Measurements from ENCODE around the gene TXNDC15. TPM values are rescaled to one million over a fixed set of nuclear protein-coding genes. Genes with fewer than 3 reads are reported as not detected.

TXNDC15 gene
- total and polyA plus RNA-seq, 12 donors, result 56.4 to 267 (median 101) TPM

DNA sequence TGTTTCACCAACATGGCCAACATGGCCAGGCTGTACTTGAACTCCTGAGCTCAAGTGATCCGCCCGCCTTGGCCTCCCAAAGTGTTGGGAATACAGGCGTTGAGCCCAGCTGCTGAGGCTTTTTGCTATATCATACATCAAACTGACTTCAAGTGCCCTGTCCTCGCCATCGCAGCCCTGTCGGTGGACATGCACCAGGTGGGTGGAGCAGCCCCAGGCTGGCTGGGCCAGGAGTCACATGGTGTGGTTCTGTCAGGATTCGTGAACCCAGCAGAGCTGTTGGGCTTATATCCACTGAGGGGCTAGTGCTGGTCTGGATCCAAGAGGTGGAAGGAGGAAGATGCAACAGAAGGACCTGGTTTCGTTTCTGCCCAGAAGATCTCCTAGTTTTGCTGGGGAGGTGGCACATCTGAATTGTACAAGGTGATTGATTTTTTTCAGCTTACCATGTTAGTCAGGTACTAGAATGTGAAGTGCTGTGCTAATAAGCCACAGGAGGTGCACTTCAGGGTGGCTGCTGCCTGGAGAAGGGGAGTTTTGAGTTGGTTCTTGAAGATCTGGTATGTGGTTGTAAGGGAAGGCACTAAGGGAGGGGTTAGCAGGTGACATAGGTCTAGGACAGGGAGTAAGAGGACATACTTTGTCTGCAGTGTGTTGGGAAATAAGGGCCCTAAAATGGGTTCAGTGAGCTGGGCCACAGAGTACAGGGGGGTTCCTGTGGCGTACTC, 46.8 kb downstream of the TXNDC15 start:
- Histone ChIP-seq H3K27ac (no peak overlapping the region), H3K4me1 (replicated peaks in 1 of 2) (no peaks in the 10 kb centered on the region), H3K9me3 (replicated peaks in 1 of 3) (no peaks in the 10 kb centered on the region), H3K27me3 (no peaks in the 10 kb centered on the region), H3K4me3 (no peak overlapping the region), H3K36me3 (replicated peaks in 1 of 2) (peaks cover 0 to 9% of the 10 kb centered on the region in 2 donors)
- 93 to 100% (median 95%) methylated on average over 5 to 9 of the region's 9 CpGs for WGBS, 4 donors
- no peak for DNase-seq
- intact Hi-C loops (cut with DNase I), result no loop called here
- TF ChIP-seq CTCF (IDR thresholded peaks at IDR 0.05) (no peak), POLR2A (IDR thresholded peaks at IDR 0.05) (no peak)

DNA sequence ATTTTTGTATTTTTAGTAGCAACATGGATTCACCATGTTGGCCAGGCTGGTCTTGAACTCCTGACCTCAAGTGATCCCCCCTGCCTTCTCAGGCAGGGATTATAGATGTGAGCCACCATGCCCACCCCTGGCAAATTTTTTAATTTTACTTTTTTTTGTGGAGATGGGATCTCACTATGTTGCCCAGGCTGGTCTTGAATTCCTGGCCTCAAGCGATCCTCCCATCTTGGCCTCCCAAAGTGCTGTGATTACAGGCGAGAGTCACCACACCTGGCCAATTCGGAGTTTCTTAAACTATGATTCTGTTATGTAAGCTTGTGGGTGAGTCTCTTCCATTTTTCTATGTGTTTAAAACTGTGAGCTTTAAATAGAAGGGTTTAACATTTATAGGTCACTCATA, 58.3 kb downstream of the TXNDC15 start:
- no peak overlapping the region for H3K4me3 ChIP-seq
- no peak overlapping the region for H3K27ac ChIP-seq
- WGBS, 4 donors, result 98 to 99% (median 98%) methylated on average over 3 of the region's 3 CpGs
- TF ChIP-seq CTCF (IDR thresholded peaks at IDR 0.05) (no peak), POLR2A (IDR thresholded peaks at IDR 0.05) (no peak)
- DNase-seq, result no peak
- H3K9me3 ChIP-seq (replicated peaks in 1 of 3), result no peaks in the 10 kb centered on the region
- no peaks in the 10 kb centered on the region for H3K36me3 ChIP-seq (replicated peaks in 1 of 2)
- no peaks in the 10 kb centered on the region for H3K27me3 ChIP-seq
- no peaks in the 10 kb centered on the region for H3K4me1 ChIP-seq (replicated peaks in 1 of 2)
- intact Hi-C loops (cut with DNase I), result no loop called here

- H3K4me3 ChIP-seq, result no peak overlapping the region
- H3K4me1 ChIP-seq (replicated peaks in 1 of 2), result no peaks in the 10 kb centered on the region
- WGBS, 4 donors, result 94 to 98% (median 95%) methylated on average over 5 of the region's 5 CpGs
Measured at GRCh38 chr5:134934202-134934601, 60.0 kb downstream of the TXNDC15 start.

More at GRCh38 chr5:134934202-134934601, 60.0 kb downstream of the TXNDC15 start:
- TF ChIP-seq CTCF (IDR thresholded peaks at IDR 0.05) (no peak), POLR2A (IDR thresholded peaks at IDR 0.05) (no peak)
- Histone ChIP-seq H3K9me3 (replicated peaks in 1 of 3) (no peaks in the 10 kb centered on the region), H3K36me3 (replicated peaks in 1 of 2) (no peaks in the 10 kb centered on the region), H3K27ac (no peak overlapping the region), H3K27me3 (no peaks in the 10 kb centered on the region)
- DNase-seq, result no peak
- intact Hi-C loops (cut with DNase I), result no loop called here

Data from adrenal gland (tissue), 12 donors.